HepG2 (cell line): ENCODE results near the gene HSF4. TPM values are rescaled to one million over a fixed set of nuclear protein-coding genes. Genes with fewer than 3 reads are reported as not detected.

ENCODE experiments used
- ATAC-seq: fragments of 200-7000 bp; cut with Tn5 transposase; 3 replicates; pipeline ENCODE4 v1.9.1; 2020; ENCODE audit warnings: mild to moderate bottlenecking, moderate library complexity
- BruUV-seq: library from RNA; stranded (reverse); fragments of 400-500 nt; replicated peaks from 2 replicates; lab custom pipeline; 2021; lab: Mats Ljungman, UMichigan
- CTCF ChIA-PET: fragments of 300-600 bp; formaldehyde crosslinking; extraction: SDS; loops from one replicate; lab custom pipeline; 2021; ENCODE audit warnings: low total read pairs, inconsistent platforms, low intra/inter-chr PET ratio; lab: Yijun Ruan, JAX
- POLR2A ChIA-PET: fragments of 350-600 bp; sonication (Branson Sonifier 250); formaldehyde crosslinking; loops from one replicate; lab custom pipeline; 2020; ENCODE audit warnings: antibody characterized with exemption, inconsistent platforms; lab: Yijun Ruan, JAX
- DNase-seq: peaks from one replicate; pipeline ENCODE4 v3.0.0-alpha.2; 2015; ENCODE audit warnings: low spot score
- FAIRE-seq: peaks from 3 replicates; lab custom pipeline; 2011; peaks lifted over from hg19 to GRCh38; lab: Jason Lieb, UNC
- H2AFZ ChIP-seq: one replicate; pipeline ENCODE4 v1.6.1; 2011; ENCODE audit warnings: low read length, inconsistent platforms
- H3K27ac ChIP-seq: fragments of 300-600 bp; 3 replicates; pipeline ENCODE4 v1.8.0; 2011; ENCODE audit warnings: mixed run types, mild to moderate bottlenecking, mixed read lengths, low read length, inconsistent platforms; ENCODE audit not compliant: insufficient read depth; ENCODE audit errors: extremely low read length
- H3K27me3 ChIP-seq, 2 experiments: fragments of 200-600 bp in 1 of 2; 2 replicates in 1 of 2; 3 replicates in 1 of 2; pipeline versions ENCODE4 v1.6.0 to v1.8.0; 2011; ENCODE audit warnings: low read length in 2 of 2, mild to moderate bottlenecking in 2 of 2, moderate library complexity in 2 of 2, inconsistent platforms in 1 of 2; ENCODE audit not compliant: insufficient read depth in 2 of 2, control insufficient read depth in 1 of 2
- H3K36me3 ChIP-seq, 2 experiments: fragments of 200-600 bp in 1 of 2; replicated peaks in 1 of 2; 2 replicates in 1 of 2; 3 replicates in 1 of 2; pipeline versions ENCODE4 v1.5.1 to v1.8.0; 2011; ENCODE audit warnings: low read length in 2 of 2, inconsistent platforms in 1 of 2; ENCODE audit not compliant: insufficient read depth in 2 of 2, control insufficient read depth in 1 of 2
- H3K4me1 ChIP-seq: 2 replicates; pipeline ENCODE4 v1.5.1; 2012; ENCODE audit warnings: low read length, inconsistent platforms; ENCODE audit not compliant: insufficient read depth
- H3K4me2 ChIP-seq: 2 replicates; pipeline ENCODE4 v1.6.0; 2011; ENCODE audit warnings: low read depth, low read length, inconsistent platforms
- H3K4me3 ChIP-seq, 3 experiments: fragments of 200-600 bp in 1 of 3; sonication (generic), shearing (Covaris generic) in 1 of 3; replicated peaks in 1 of 3; 2 replicates each; pipeline ENCODE4 v1.5.1; 2011 to 2016; ENCODE audit warnings: low read length in 3 of 3, inconsistent platforms in 2 of 3, low read depth in 2 of 3, mild to moderate bottlenecking in 2 of 3, control low read depth in 1 of 3, mixed read lengths in 1 of 3; ENCODE audit not compliant: insufficient read depth in 1 of 3
- H3K79me2 ChIP-seq: one replicate; pipeline ENCODE4 v1.6.1; 2011; ENCODE audit warnings: low read length, inconsistent platforms; ENCODE audit not compliant: insufficient read depth
- H3K9ac ChIP-seq: 2 replicates; pipeline ENCODE4 v1.6.0; 2011; ENCODE audit warnings: mild to moderate bottlenecking, low read depth, low read length, inconsistent platforms; ENCODE audit not compliant: insufficient read depth
- H3K9me3 ChIP-seq: 2 replicates; pipeline ENCODE4 v1.5.1; 2012; ENCODE audit warnings: mild to moderate bottlenecking, low read length
- H4K20me1 ChIP-seq: 2 replicates; pipeline ENCODE4 v1.6.0; 2011; ENCODE audit warnings: inconsistent platforms, mild to moderate bottlenecking, low read length, moderate library complexity; ENCODE audit not compliant: insufficient read depth
- CEBPB ChIP-seq: IDR thresholded peaks from 2 replicates; pipeline ENCODE4 v1.6.1; 2011; ENCODE audit warnings: low read depth, low read length, improper control_type of control experiment, borderline replicate concordance
- CEBPG ChIP-seq: IDR thresholded peaks from 2 replicates; pipeline ENCODE4 v1.6.1; 2016
- FOXP1 ChIP-seq, 2 experiments: fragments of 450-650 bp in 1 of 2; IDR thresholded peaks; 2 replicates each; pipeline ENCODE4 v1.6.1; 2017 to 2018; ENCODE audit warnings: antibody characterized with exemption in 1 of 2
- GPBP1L1 ChIP-seq: sonication (generic); formaldehyde crosslinking; IDR thresholded peaks from 2 replicates; pipeline ENCODE4 v1.5.0; 2020; ENCODE audit warnings: mild to moderate bottlenecking, missing genetic modification reagents
- MAF1 ChIP-seq: sonication (generic); formaldehyde crosslinking; IDR thresholded peaks from 2 replicates; pipeline ENCODE4 v1.5.0; 2020; ENCODE audit warnings: missing genetic modification reagents, borderline replicate concordance
- RBAK ChIP-seq: sonication (generic); formaldehyde crosslinking; IDR thresholded peaks from 2 replicates; pipeline ENCODE4 v1.5.1; 2020; ENCODE audit warnings: mild to moderate bottlenecking, missing genetic modification reagents
- RBFOX2 ChIP-seq: fragments of 200-400 bp; formaldehyde crosslinking; IDR thresholded peaks from 2 replicates; pipeline ENCODE4 v1.6.1; 2017; ENCODE audit warnings: low read depth, mild to moderate bottlenecking, low read length
- SETDB1 ChIP-seq: sonication (generic); formaldehyde crosslinking; IDR thresholded peaks from 2 replicates; pipeline ENCODE4 v1.5.1; 2020; ENCODE audit warnings: missing genetic modification reagents, mild to moderate bottlenecking, borderline replicate concordance
- ZNF224 ChIP-seq: sonication (generic); formaldehyde crosslinking; IDR thresholded peaks from 2 replicates; pipeline ENCODE4 v1.5.0; 2020; ENCODE audit warnings: mild to moderate bottlenecking, missing genetic modification reagents
- ZNF367 ChIP-seq: sonication (generic); formaldehyde crosslinking; IDR thresholded peaks from 2 replicates; pipeline ENCODE4 v1.4.0; 2020; ENCODE audit warnings: missing genetic modification reagents, borderline replicate concordance
- ZNF460 ChIP-seq: sonication (generic); formaldehyde crosslinking; IDR thresholded peaks from 2 replicates; pipeline ENCODE4 v1.5.1; 2020; ENCODE audit warnings: missing genetic modification reagents, mild to moderate bottlenecking, borderline replicate concordance
- WGBS: methylation state at CpG from one replicate; pipeline ENCODE4 v1.1.6; 2017; ENCODE audit warnings: low lambda C conversion rate; 5-methylcytosine and 5-hydroxymethylcytosine counted together
- in situ Hi-C: cut with HindIII; loops from 2 replicates; pipeline ENCODE4 v1.10.0; 2017; ENCODE audit warnings: low pct_unique_long_range_greater_than_20kb; ENCODE audit not compliant: extremely low pct_ligation_motif_present
- intact Hi-C: fragments of 100-400 bp; cut with micrococcal nuclease; formaldehyde crosslinking; loops from one replicate; pipeline ENCODE4 v1.10.0; 2022; ENCODE audit not compliant: unreplicated experiment
- polyA plus RNA-seq, 8 experiments: library from polyadenylated mRNA; depleted of rRNA in 3 of 8; stranded (reverse) in 7 of 8; unstranded in 1 of 8; fragments of >200 nt; fragmentation: Illumina TruSeq in 4 of 8; extraction: Trizol in 4 of 8; gene quantifications; 2 replicates each; pipeline versions ENCODE4 v1.2.1 to v1.2.3, GENCODE V29; 2011 to 2016; ENCODE audit warnings: low read depth in 4 of 8, missing spikeins in 1 of 8, mixed read lengths in 1 of 8; ENCODE audit not compliant: insufficient read depth in 1 of 8
- total RNA-seq, 5 experiments: library from RNA; depleted of rRNA; stranded (reverse); fragments of >200 nt; fragmentation: Illumina TruSeq; extraction: Trizol; gene quantifications; 2 replicates each; pipeline ENCODE4 v1.2.3, GENCODE V29; 2016; ENCODE audit warnings: low read depth in 1 of 5
- TF ChIP-seq, protein P1 (sequence below): sonication (generic); formaldehyde crosslinking; IDR thresholded peaks from 2 replicates; pipeline ENCODE4 v1.4.0; 2020; ENCODE audit warnings: missing genetic modification reagents, mild to moderate bottlenecking, borderline replicate concordance

The HSF4 gene
- total and polyA plus RNA-seq, 2 of the 13 experiments (the other 11 are each of a cell fraction or from before 2014, with no cell fraction given), result 3.5 to 16.9 TPM

DNA sequence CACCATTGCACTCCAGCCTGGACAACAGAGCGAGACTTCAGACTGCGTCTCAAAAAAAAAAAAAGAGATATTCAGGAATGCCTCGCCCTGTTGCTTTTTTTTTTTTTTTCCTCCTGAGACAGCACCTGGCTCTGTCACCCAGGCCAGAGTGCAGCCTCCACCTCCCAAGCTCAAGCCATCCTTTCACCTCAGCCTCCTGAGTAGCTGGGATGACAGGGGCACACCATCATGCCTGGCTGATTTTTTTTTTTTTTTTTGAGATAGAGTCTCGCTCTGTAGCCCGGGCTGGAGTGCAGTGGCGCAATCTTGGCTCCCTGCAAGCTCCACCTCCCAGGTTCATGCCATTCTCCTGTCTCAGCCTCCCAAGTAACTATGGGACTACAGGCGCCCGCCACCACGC is 46.8 kb upstream of the HSF4 start:
- CTCF ChIA-PET, result no interaction called here
- no peak for FAIRE-seq

DNA sequence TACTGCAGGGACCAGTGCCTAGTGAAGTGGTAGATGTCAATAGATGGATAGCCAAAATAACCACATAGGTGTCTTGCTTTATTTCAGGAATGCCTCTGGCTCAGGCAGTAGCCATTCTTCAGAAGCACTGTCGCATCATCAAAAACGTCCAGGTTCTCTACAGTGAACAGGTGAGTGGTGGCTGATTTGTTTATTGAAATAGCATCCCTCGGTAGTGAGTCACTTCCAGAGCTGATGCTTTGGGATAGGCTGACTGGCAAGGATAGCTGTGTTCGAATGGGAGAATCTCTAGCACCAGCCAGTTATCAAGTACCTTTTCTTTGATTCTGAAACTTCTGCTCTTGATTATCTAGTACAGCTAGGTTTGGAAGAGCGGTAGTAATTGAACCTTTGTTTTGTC is 44.5 kb upstream of the HSF4 start:
- Histone ChIP-seq H3K9me3 (no peaks in the 10 kb centered on the region), H3K4me2 (no peak overlapping the region), H4K20me1 (peaks cover 68% of the 10 kb centered on the region), H3K36me3 (peaks cover 44 to 70% of the 10 kb centered on the region in 2 experiments), H3K27ac (no peak overlapping the region), H3K4me1 (peaks cover 40% of the 10 kb centered on the region), H3K4me3 (no peak overlapping the region), H3K79me2 (peaks cover 86% of the 10 kb centered on the region), H2AFZ (no peak overlapping the region), H3K27me3 (no peaks in the 10 kb centered on the region), H3K9ac (no peak overlapping the region)
- no peak for ATAC-seq
- WGBS, result 93% methylated on average over 5 of the region's 5 CpGs
- in situ Hi-C loops, result no loop called here
- TF ChIP-seq GPBP1L1, result no peak
- TF ChIP-seq RBFOX2, result 0 out of 2 replicates have a peak, but pooled peaks have one; percentile 10
- intact Hi-C loops, result no loop called here
- no peak for FAIRE-seq
- DNase-seq, result no peak
- ChIA-PET POLR2A (interaction anchor here (0.6 to 1.6 kb wide), 3 partner anchors 9 to 50 kb away, joined by 4 to 8 read pairs (median 5); partner anchors contain the start of genes B3GNT9 and NOL3), CTCF (no interaction called here)
- no TSS peak for BruUV-seq

More for the DNA sequence above, 46.8 kb upstream of the HSF4 start:
- H3K79me2 ChIP-seq, result peaks cover 87% of the 10 kb centered on the region
- no peaks in the 10 kb centered on the region for H3K27me3 ChIP-seq
- POLR2A ChIA-PET, result interaction anchor here (0.6 to 2.6 kb wide), 6 partner anchors 8 to 1119 kb away, joined by 3 to 13 read pairs (median 4); partner anchors contain the start of gene PHAF1
- peaks cover 31 to 51% of the 10 kb centered on the region in 2 experiments for H3K36me3 ChIP-seq
- intact Hi-C loops (no loop called here), in situ Hi-C loops (no loop called here)
- DNase-seq, result no peak
- BruUV-seq, result no TSS peak
- 98% methylated on average over 9 of the region's 9 CpGs for WGBS
- H3K9me3 ChIP-seq, result no peaks in the 10 kb centered on the region
- H3K4me2 ChIP-seq, result no peak overlapping the region
- no peak overlapping the region for H3K9ac ChIP-seq
- TF ChIP-seq ZNF367 (no peak), MAF1 (no peak), FOXP1 (IDR thresholded peaks at IDR 0.05) (no peak), FOXP1 (CRISPR knock-in tag; IDR thresholded peaks at IDR 0.05) (no peak), SETDB1 (no peak), CEBPG (CRISPR knock-in tag) (no peak), CEBPB (0 out of 2 replicates have a peak, but pooled peaks have one; percentile 9), ZNF460 (CRISPR knock-in tag) (peak; percentile 82), ZNF224 (CRISPR knock-in tag) (0 out of 2 replicates have a peak, but pooled peaks have one; percentile 2), RBAK (CRISPR knock-in tag) (no peak)
- TF ChIP-seq, protein P1, sequence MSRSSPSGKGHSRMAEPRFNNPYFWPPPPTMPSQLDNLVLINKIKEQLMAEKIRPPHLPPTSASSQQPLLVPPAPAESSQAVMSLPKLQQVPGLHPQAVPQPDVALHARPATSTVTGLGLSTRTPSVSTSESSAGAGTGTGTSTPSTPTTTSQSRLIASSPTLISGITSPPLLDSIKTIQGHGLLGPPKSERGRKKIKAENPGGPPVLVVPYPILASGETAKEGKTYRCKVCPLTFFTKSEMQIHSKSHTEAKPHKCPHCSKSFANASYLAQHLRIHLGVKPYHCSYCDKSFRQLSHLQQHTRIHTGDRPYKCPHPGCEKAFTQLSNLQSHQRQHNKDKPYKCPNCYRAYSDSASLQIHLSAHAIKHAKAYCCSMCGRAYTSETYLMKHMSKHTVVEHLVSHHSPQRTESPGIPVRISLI (CRISPR knock-in tag), result peak; percentile 43; the same call in 1 of the 2 replicates
- H3K4me1 ChIP-seq, result peaks cover 53% of the 10 kb centered on the region
- no peak overlapping the region for H2AFZ ChIP-seq
- H3K27ac ChIP-seq, result no peak overlapping the region
- H3K4me3 ChIP-seq, result no peak overlapping the region
- H4K20me1 ChIP-seq, result peaks cover 63% of the 10 kb centered on the region
- no peak for ATAC-seq
